Stomach (tissue), 9 donors: ENCODE results near the gene PLEKHM3. TPM values are rescaled to one million over a fixed set of nuclear protein-coding genes. Genes with fewer than 3 reads are reported as not detected.

Source experiments
- DNase-seq, 2 donors: peaks; one replicate each; pipeline versions ENCODE4 v3.0.0 to v3.0.0-alpha.2; 2013 to 2019
- H3K27ac ChIP-seq, 5 donors: fragments of 200-600 bp in 4 of 5; sonication (generic) in 4 of 5; one replicate each; pipeline ENCODE4 v1.5.1; 2013 to 2019; ENCODE audit warnings: mild to moderate bottlenecking in 1 of 5, moderate library complexity in 1 of 5
- H3K27me3 ChIP-seq, 3 donors: fragments of 200-600 bp; sonication (generic); one replicate each; pipeline ENCODE4 v1.5.1; 2017 to 2019; ENCODE audit warnings: mixed run types in 1 of 3
- H3K36me3 ChIP-seq, 4 donors: fragments of 200-600 bp; sonication (generic); 1 replicate in 3 of 4; 2 replicates in 1 of 4; pipeline ENCODE4 v1.5.1; 2016 to 2019
- H3K4me1 ChIP-seq, 4 donors: fragments of 200-600 bp; sonication (generic); one replicate each; pipeline ENCODE4 v1.5.1; 2016 to 2019
- H3K4me3 ChIP-seq, 4 donors: fragments of 200-600 bp; sonication (generic) in 3 of 4; one replicate each; pipeline ENCODE4 v1.5.1; 2016 to 2019; ENCODE audit warnings: mild to moderate bottlenecking in 1 of 4
- H3K9me3 ChIP-seq, 4 donors: fragments of 200-600 bp; sonication (generic); one replicate each; pipeline ENCODE4 v1.5.1; 2016 to 2019
- EP300 ChIP-seq: sonication (generic); formaldehyde crosslinking; IDR thresholded peaks from one replicate; pipeline ENCODE4 v1.6.1; 2017; ENCODE audit warnings: antibody characterized with exemption
- POLR2A ChIP-seq, 4 donors: fragments of 450-650 bp; IDR thresholded peaks; one replicate each; pipeline ENCODE4 v1.6.1; 2016; ENCODE audit warnings: antibody characterized with exemption in 4 of 4, control low read depth in 2 of 4, mild to moderate bottlenecking in 1 of 4, moderate library complexity in 1 of 4
- POLR2AphosphoS5 ChIP-seq, 3 donors: sonication (generic); formaldehyde crosslinking; IDR thresholded peaks; one replicate each; pipeline ENCODE4 v1.6.1; 2016; ENCODE audit warnings: antibody characterized with exemption in 3 of 3
- WGBS, 5 donors: extraction: QIAGEN DNeasy Blood & Tissue Kit in 3 of 5; methylation state at CpG; one replicate each; pipeline versions ENCODE4 v1.1.5 to v1.1.7; 2013 to 2018; 5-methylcytosine and 5-hydroxymethylcytosine counted together
- intact Hi-C: fragments of 100-400 bp; cut with DNase I; formaldehyde crosslinking; loops from one replicate; pipeline ENCODE4 v1.15.1; 2023; ENCODE audit warnings: low total_unique reads
- polyA plus RNA-seq, 3 donors: library from polyadenylated mRNA; stranded (reverse); fragments of 200-250 nt; gene quantifications; one replicate each; pipeline ENCODE4 v1.2.3, GENCODE V29; 2013
- small RNA-seq, 4 donors: library from RNA; depleted of rRNA; stranded (forward); fragments of <200 nt; gene quantifications; one replicate each; pipeline ENCODE3, GENCODE V24; 2016
- total RNA-seq, 5 donors: library from RNA; depleted of rRNA; stranded (reverse); fragments of >200 nt; gene quantifications; one replicate each; pipeline versions ENCODE4 v1.1.0 to v1.2.3, GENCODE V29; 2014 to 2016
- TF ChIP-seq, protein P1 (sequence below), 7 experiments: fragments of 450-650 bp in 4 of 7; fragments of 200-600 bp in 3 of 7; sonication (generic) in 3 of 7; IDR thresholded peaks; one replicate each; pipeline ENCODE4 v1.5.1; 2016 to 2019; ENCODE audit warnings: antibody characterized with exemption in 7 of 7, control low read depth in 2 of 7, mild to moderate bottlenecking in 1 of 7
- donor health status: healthy with polysubstance abuse.
- donor health status: Bipolar disorder and iron deficiency.
- donor health status: healthy.

PLEKHM3 gene
- total and polyA plus RNA-seq, 8 donors, result 2.1 to 35.1 (median 5.4) TPM

DNA sequence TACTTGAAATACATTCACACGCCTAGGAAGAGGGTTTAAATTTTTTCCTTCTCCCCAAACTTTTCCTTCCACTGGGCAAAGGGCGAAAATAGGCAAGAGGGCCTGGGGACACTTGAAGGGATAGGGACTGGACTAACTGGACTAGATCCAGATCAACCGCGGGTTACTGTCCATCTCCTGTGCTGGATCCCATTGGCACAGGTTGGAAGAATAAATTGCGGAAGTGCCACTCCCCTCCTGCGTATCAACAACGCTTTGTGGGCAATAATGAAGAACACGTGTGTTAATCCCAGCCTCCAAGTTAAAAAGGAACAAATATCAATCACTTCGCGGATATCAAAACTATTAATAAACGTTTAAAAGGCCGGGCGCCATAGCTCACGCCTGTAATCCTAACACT lies 253.9 kb downstream of the PLEKHM3 start:
- Histone ChIP-seq H3K27ac (peak overlapping the region in 3 of 5 donors; percentile 93 to 96 (median 94)), H3K4me3 (no peak overlapping the region), H3K36me3 (peaks cover 8 to 18% (median 11%) of the 10 kb centered on the region in 4 donors), H3K27me3 (no peaks in the 10 kb centered on the region), H3K9me3 (no peaks in the 10 kb centered on the region), H3K4me1 (peaks cover 18 to 48% (median 38%) of the 10 kb centered on the region in 4 donors)
- no peak for DNase-seq
- TF ChIP-seq EP300 (no peak), POLR2A (IDR thresholded peaks at IDR 0.05) (no peak), POLR2AphosphoS5 (IDR thresholded peaks at IDR 0.05) (no peak)
- TF ChIP-seq, protein P1, sequence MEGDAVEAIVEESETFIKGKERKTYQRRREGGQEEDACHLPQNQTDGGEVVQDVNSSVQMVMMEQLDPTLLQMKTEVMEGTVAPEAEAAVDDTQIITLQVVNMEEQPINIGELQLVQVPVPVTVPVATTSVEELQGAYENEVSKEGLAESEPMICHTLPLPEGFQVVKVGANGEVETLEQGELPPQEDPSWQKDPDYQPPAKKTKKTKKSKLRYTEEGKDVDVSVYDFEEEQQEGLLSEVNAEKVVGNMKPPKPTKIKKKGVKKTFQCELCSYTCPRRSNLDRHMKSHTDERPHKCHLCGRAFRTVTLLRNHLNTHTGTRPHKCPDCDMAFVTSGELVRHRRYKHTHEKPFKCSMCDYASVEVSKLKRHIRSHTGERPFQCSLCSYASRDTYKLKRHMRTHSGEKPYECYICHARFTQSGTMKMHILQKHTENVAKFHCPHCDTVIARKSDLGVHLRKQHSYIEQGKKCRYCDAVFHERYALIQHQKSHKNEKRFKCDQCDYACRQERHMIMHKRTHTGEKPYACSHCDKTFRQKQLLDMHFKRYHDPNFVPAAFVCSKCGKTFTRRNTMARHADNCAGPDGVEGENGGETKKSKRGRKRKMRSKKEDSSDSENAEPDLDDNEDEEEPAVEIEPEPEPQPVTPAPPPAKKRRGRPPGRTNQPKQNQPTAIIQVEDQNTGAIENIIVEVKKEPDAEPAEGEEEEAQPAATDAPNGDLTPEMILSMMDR (IDR thresholded peaks at IDR 0.05), result no peak
- intact Hi-C loops, result no loop called here
- WGBS, 5 donors, result 80 to 91% (median 88%) methylated on average over 14 of the region's 14 CpGs

Small RNA genes within 50 kb of the gene (small RNA-seq; reads per million reads assigned to genes)
- gene RNA5SP116 (0 reads per million in 4 donors), gene RNU6-360P (0 reads per million in 4 donors)

Other genes with a start within 250 kb of the PLEKHM3 start
- gene CRYGD, start 99.0 kb upstream of the PLEKHM3 start, total RNA-seq, result not detected
- not detected for gene CRYGD, start 99.0 kb upstream of the PLEKHM3 start, polyA plus RNA-seq
- gene CRYGC, start 104.3 kb upstream of the PLEKHM3 start, total RNA-seq, result not detected
- not detected for gene CRYGC, start 104.3 kb upstream of the PLEKHM3 start, polyA plus RNA-seq
- not detected for gene CRYGB, start 120.6 kb upstream of the PLEKHM3 start, total RNA-seq
- not detected for gene CRYGB, start 120.6 kb upstream of the PLEKHM3 start, polyA plus RNA-seq
- not detected for gene CRYGA, start 138.1 kb upstream of the PLEKHM3 start, total RNA-seq
- gene CRYGA, start 138.1 kb upstream of the PLEKHM3 start, polyA plus RNA-seq, result not detected
- not detected for gene C2orf80, start 164.5 kb upstream of the PLEKHM3 start, total RNA-seq
- gene C2orf80, start 164.5 kb upstream of the PLEKHM3 start, polyA plus RNA-seq, result not detected
- gene IDH1, start 229.5 kb upstream of the PLEKHM3 start, total RNA-seq, result 100 to 1,000 TPM in 2 of 5 donors, 10 to 100 TPM in 3; 18.1 to 106 (median 100.0) TPM
- 10 to 100 TPM; 47.9 to 76.0 (median 70.9) TPM for gene IDH1, start 229.5 kb upstream of the PLEKHM3 start, polyA plus RNA-seq
- 10 to 100 TPM; 14.0 to 42.8 (median 32.6) TPM for gene PIKFYVE, start 240.7 kb upstream of the PLEKHM3 start, total RNA-seq
- 1 to 10 TPM; 3.0 to 4.5 (median 3.7) TPM for gene PIKFYVE, start 240.7 kb upstream of the PLEKHM3 start, polyA plus RNA-seq